GM20000 (cell line): ENCODE results near the gene C12orf43.
"Not testable (repeated sequence)": the region's sequence is repeated elsewhere in the genome, so short reads cannot be mapped to it uniquely, and the experiment has no call there.

Experiments
- DNase-seq: peaks from one replicate; pipeline ENCODE4 v3.0.0; 2012; ENCODE audit warnings: low spot score
- TF ChIP-seq, protein P1 (sequence below): IDR thresholded peaks from 2 replicates; pipeline ENCODE4 v1.5.1; 2012; ENCODE audit warnings: mild to moderate bottlenecking, control low read depth; ENCODE audit errors: extremely low read depth, missing control alignments

C12orf43 gene

DNA sequence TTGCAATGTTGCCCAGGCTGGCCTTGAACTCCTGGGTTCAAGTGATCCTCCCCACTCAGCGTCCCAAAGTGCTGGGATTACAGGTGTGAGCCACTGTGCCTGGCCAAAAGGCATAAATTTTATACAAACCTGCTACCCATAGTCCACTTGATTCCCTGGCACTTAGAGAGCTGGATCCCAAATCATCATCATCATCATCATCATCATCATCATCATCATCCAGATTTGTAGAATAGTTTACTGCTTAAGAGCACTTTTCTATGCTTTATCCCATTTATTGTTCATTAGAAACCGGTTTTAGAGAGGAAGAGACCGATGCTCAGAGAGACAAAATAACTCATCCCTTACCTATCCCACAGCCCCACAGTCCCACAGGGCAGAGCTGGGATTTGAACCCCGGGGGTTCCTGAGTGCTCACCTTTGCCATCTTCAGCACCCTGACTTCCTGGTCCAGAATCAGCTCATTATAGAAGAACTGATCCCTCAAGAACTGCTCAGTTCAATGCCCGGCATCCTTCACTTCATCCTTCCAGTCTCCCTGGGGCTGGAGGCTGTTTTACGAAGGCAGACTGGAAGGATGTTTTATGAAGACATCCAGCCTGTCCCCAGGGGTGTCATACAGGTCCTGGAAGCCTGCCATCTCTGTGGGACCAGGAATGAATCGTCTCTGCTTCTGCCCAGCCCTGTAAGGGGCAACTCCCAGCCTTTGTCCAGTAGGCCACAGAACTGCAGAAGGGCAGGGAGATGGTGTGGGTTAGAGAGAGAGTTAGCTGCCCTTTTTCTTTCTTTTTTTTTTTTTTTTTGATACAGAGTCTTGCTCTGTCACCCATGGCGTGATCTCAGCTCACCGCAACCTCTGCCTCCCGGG is 43.0 kb upstream of the C12orf43 start:
- TF ChIP-seq, protein P1, sequence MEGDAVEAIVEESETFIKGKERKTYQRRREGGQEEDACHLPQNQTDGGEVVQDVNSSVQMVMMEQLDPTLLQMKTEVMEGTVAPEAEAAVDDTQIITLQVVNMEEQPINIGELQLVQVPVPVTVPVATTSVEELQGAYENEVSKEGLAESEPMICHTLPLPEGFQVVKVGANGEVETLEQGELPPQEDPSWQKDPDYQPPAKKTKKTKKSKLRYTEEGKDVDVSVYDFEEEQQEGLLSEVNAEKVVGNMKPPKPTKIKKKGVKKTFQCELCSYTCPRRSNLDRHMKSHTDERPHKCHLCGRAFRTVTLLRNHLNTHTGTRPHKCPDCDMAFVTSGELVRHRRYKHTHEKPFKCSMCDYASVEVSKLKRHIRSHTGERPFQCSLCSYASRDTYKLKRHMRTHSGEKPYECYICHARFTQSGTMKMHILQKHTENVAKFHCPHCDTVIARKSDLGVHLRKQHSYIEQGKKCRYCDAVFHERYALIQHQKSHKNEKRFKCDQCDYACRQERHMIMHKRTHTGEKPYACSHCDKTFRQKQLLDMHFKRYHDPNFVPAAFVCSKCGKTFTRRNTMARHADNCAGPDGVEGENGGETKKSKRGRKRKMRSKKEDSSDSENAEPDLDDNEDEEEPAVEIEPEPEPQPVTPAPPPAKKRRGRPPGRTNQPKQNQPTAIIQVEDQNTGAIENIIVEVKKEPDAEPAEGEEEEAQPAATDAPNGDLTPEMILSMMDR = no peak

DNA sequence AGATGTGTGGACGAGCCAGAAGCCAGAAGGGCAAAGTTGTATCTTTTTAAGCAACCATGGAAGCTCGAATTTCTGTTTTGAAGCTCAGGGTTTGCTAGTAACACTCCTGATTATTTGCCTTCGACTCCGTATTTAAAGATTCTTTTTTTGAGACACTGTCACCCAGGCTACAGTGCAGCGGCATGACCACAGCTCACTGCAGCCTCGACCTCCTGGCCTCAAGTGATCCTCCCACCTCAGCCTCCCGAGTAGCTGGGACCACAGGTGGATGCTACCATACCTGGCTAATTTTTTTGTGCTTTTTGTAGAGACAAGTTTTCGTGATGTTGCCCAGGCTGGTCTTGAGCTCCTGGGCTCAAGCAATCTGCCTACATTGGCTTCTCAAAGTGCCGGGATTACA is 41.5 kb upstream of the C12orf43 start:
- DNase-seq = no peak
- TF ChIP-seq, protein P1 = no peak

More for the DNA sequence above, 43.0 kb upstream of the C12orf43 start:
- no peak for DNase-seq

DNA sequence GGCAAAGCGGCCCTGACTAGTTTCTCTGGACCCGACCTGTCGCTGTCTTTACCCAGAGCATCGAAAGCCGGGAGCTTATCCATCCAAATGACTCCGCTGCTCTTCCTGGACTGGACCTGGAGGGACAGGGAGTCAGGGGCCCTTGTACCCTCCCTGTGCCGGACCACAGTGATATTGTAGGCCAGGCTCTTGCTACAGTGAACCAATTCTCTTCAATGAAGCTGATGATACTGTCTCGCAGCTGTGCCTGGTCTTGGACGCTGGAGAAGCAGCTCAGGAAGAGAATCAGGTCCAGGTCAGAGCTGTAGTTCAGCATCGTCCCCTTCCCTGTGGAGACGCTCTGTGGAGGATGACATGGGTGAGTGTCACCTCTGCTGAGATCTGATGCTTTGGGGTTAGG is 37.4 kb upstream of the C12orf43 start:
- TF ChIP-seq, protein P1 = no peak
- DNase-seq = no peak

DNA sequence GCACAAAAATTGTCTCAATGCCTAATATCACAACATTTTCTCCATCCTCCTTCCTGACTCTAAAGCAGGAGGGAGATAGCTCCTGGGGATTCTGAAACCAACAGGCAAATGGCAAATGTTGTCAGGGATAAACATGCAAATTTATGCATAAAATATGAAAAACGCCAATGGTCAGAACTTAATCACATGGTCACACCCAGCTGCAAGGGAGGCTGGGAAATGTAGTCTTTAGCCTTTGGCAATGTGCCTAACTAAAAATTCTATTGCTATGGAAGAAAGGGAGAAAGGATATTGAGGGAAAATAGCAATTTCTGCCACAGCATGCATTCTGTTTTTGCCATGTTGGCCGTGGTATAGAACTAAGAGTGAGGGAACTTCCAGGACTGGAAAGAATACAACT is 34.4 kb upstream of the C12orf43 start:
- DNase-seq = no peak
- TF ChIP-seq, protein P1 = no peak

DNA sequence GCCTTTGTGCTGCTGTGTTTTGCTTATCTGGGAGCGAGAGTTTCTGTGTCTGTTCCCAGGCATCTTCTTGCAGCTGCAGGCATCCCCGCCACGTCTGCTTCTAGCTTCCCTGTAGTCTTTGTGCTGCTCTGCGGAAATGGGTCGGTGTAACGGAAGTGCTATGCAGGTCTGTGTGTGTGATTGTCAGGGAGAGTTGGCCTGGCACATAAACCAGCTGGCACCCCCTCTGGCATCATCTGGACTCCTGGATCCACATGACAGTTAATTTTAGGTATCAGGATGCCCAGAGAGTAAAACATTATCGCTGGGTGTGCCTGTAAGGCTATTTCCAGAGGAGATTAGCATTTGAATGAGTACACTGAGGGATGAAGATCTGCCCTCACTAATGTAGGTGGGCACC is 32.2 kb upstream of the C12orf43 start:
- TF ChIP-seq, protein P1 = no peak

DNA sequence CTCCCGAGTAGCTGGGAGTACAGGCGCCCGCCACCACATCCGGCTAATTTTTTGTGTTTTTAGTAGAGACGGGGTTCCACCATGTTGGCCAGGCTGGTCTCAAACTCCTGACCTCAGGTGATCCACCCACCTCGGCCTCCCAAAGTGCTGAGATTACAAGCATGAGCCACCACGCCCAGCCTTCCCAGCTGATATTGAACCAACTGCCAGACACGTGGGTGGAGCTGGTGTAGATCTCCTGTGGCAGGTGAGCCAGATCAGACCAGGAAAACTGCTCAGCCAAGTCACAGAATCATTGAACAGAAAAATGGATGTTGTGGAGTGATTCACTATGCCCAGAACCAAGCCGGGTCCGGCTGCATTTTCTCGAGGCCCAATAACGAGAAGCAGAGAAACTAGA is 31.1 kb upstream of the C12orf43 start:
- not testable (repeated sequence) for DNase-seq

More for the DNA sequence above, 32.2 kb upstream of the C12orf43 start:
- DNase-seq = no peak

DNA sequence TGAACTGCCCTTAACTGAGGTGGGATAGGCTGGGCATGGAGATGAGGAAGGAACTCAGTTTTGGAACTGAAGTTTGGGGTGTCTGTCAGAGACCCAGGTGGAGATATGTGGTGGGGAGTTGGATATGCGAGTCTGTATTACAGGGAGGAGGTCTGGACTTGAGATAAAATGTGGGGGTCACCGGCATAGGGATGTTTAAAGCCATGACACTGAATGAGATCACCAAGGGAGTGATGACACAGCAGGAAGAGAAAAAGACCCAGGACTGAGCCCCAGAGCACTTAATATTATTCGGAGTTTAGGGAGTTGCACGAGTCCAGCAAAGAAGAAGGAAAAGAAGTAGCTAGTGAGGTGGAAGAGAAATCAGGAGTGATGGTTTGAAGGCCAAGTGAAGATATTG is 26.8 kb upstream of the C12orf43 start:
- no peak for DNase-seq
- TF ChIP-seq, protein P1 = no peak
